Measurements from ENCODE around the gene KIF2A.
A peak's percentile ranks its signal among the peaks of the same experiment; 100 is the strongest.

KIF2A gene

GRCh38 chr5:62305715-62306322 lies at the start of gene KIF2A (continued):
- TF ChIP-seq, protein P1, sequence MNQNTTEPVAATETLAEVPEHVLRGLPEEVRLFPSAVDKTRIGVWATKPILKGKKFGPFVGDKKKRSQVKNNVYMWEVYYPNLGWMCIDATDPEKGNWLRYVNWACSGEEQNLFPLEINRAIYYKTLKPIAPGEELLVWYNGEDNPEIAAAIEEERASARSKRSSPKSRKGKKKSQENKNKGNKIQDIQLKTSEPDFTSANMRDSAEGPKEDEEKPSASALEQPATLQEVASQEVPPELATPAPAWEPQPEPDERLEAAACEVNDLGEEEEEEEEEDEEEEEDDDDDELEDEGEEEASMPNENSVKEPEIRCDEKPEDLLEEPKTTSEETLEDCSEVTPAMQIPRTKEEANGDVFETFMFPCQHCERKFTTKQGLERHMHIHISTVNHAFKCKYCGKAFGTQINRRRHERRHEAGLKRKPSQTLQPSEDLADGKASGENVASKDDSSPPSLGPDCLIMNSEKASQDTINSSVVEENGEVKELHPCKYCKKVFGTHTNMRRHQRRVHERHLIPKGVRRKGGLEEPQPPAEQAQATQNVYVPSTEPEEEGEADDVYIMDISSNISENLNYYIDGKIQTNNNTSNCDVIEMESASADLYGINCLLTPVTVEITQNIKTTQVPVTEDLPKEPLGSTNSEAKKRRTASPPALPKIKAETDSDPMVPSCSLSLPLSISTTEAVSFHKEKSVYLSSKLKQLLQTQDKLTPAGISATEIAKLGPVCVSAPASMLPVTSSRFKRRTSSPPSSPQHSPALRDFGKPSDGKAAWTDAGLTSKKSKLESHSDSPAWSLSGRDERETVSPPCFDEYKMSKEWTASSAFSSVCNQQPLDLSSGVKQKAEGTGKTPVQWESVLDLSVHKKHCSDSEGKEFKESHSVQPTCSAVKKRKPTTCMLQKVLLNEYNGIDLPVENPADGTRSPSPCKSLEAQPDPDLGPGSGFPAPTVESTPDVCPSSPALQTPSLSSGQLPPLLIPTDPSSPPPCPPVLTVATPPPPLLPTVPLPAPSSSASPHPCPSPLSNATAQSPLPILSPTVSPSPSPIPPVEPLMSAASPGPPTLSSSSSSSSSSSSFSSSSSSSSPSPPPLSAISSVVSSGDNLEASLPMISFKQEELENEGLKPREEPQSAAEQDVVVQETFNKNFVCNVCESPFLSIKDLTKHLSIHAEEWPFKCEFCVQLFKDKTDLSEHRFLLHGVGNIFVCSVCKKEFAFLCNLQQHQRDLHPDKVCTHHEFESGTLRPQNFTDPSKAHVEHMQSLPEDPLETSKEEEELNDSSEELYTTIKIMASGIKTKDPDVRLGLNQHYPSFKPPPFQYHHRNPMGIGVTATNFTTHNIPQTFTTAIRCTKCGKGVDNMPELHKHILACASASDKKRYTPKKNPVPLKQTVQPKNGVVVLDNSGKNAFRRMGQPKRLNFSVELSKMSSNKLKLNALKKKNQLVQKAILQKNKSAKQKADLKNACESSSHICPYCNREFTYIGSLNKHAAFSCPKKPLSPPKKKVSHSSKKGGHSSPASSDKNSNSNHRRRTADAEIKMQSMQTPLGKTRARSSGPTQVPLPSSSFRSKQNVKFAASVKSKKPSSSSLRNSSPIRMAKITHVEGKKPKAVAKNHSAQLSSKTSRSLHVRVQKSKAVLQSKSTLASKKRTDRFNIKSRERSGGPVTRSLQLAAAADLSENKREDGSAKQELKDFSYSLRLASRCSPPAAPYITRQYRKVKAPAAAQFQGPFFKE (tag by site-specific recombination; IDR thresholded peaks at IDR 0.05; ENCODE audit: borderline replicate concordance) = no peak
- no peak for TF ChIP-seq ZNF426 (tag by site-specific recombination; IDR thresholded peaks at IDR 0.05)
- TF ChIP-seq ZNF23 (tag by site-specific recombination; IDR thresholded peaks at IDR 0.05; ENCODE audit: borderline replicate concordance) = no peak
- TF ChIP-seq, protein P2, sequence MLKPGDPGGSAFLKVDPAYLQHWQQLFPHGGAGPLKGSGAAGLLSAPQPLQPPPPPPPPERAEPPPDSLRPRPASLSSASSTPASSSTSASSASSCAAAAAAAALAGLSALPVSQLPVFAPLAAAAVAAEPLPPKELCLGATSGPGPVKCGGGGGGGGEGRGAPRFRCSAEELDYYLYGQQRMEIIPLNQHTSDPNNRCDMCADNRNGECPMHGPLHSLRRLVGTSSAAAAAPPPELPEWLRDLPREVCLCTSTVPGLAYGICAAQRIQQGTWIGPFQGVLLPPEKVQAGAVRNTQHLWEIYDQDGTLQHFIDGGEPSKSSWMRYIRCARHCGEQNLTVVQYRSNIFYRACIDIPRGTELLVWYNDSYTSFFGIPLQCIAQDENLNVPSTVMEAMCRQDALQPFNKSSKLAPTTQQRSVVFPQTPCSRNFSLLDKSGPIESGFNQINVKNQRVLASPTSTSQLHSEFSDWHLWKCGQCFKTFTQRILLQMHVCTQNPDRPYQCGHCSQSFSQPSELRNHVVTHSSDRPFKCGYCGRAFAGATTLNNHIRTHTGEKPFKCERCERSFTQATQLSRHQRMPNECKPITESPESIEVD (tag by site-specific recombination; IDR thresholded peaks at IDR 0.05) = no peak
- peak; percentile 81 for TF ChIP-seq ZNF324 (tag by site-specific recombination; IDR thresholded peaks at IDR 0.05)
- TF ChIP-seq ZNF341 (tag by site-specific recombination; IDR thresholded peaks at IDR 0.05; ENCODE audit: low read depth) = peak; percentile 89
- TF ChIP-seq PBX3 (CRISPR knock-in tag; IDR thresholded peaks at IDR 0.05) = no peak
- TF ChIP-seq GFI1B (tag by site-specific recombination; IDR thresholded peaks at IDR 0.05) = no peak
- TF ChIP-seq ZNF280D (tag by site-specific recombination; IDR thresholded peaks at IDR 0.05) = no peak
- 0 out of 2 replicates have a peak, but pooled peaks have one; percentile 15 for TF ChIP-seq ZBTB7A (tag by site-specific recombination; IDR thresholded peaks at IDR 0.05; ENCODE audit: low read depth)
- TF ChIP-seq ZNF785 (tag by site-specific recombination; IDR thresholded peaks at IDR 0.05) = no peak
- peak; percentile 90 for TF ChIP-seq ZNF501 (tag by site-specific recombination; IDR thresholded peaks at IDR 0.05)
- TF ChIP-seq ZEB2 (tag by site-specific recombination; IDR thresholded peaks at IDR 0.05) = peak; percentile 85
- peak; percentile 96 for TF ChIP-seq ZXDB (tag by site-specific recombination; IDR thresholded peaks at IDR 0.05)
- no peak for TF ChIP-seq ZNF148 (tag by site-specific recombination; IDR thresholded peaks at IDR 0.05; ENCODE audit: borderline replicate concordance)
- TF ChIP-seq GLIS1 (tag by site-specific recombination; IDR thresholded peaks at IDR 0.05) = no peak
- peak; percentile 58; the same call in 1 of the 2 replicates for TF ChIP-seq ZBTB17 (tag by site-specific recombination; IDR thresholded peaks at IDR 0.05)
- no peak for TF ChIP-seq ZNF600 (tag by site-specific recombination; IDR thresholded peaks at IDR 0.05)
- TF ChIP-seq KLF7 (tag by site-specific recombination; IDR thresholded peaks at IDR 0.05; ENCODE audit: borderline replicate concordance) = peak; percentile 83; the same call in 1 of the 2 replicates
- TF ChIP-seq, protein P3, sequence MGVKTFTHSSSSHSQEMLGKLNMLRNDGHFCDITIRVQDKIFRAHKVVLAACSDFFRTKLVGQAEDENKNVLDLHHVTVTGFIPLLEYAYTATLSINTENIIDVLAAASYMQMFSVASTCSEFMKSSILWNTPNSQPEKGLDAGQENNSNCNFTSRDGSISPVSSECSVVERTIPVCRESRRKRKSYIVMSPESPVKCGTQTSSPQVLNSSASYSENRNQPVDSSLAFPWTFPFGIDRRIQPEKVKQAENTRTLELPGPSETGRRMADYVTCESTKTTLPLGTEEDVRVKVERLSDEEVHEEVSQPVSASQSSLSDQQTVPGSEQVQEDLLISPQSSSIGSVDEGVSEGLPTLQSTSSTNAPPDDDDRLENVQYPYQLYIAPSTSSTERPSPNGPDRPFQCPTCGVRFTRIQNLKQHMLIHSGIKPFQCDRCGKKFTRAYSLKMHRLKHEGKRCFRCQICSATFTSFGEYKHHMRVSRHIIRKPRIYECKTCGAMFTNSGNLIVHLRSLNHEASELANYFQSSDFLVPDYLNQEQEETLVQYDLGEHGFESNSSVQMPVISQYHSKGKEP (tag by site-specific recombination; IDR thresholded peaks at IDR 0.05) = peak; percentile 69; the same call in 1 of the 2 replicates
- TF ChIP-seq ZFHX2 (tag by site-specific recombination; conservative IDR thresholded peaks at IDR 0.05) = no peak
- TF ChIP-seq ZNF335 (tag by site-specific recombination; conservative IDR thresholded peaks at IDR 0.05) = peak; percentile 67
- peak; percentile 77 for TF ChIP-seq ZNF610 (tag by site-specific recombination; IDR thresholded peaks at IDR 0.05; ENCODE audit: borderline replicate concordance)
